ENCODE data around the gene BRPF1. TPM values are rescaled to one million over a fixed set of nuclear protein-coding genes. Genes with fewer than 3 reads are reported as not detected.

BRPF1 gene
- total and polyA plus RNA-seq, 2 experiments from 2014 or later = 9.3 to 10.7 TPM

DNA sequence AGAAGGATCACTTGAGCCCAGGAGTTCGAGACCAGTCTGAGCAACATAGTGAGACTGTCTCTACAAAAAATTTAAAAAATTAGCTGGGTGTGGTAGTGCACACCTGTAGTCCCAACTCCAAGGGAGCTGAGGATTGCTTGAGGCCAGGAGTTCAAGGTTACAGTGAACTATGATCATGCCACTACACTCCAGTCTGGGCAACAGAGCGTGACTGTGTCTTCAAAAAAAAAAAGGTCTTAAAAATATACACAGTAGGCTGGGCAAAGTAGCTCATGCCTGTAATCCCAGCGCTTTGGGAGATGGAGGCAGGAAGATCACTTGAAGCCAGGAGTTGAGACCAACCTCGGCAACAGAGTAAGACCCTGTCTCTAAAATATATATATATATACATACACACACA lies 49.4 kb downstream of the BRPF1 start:
- H3K4me3 ChIP-seq = no peak overlapping the region
- TF ChIP-seq EZH2phosphoT487 (IDR thresholded peaks at IDR 0.05; ENCODE audit: low read depth, severe bottlenecking, unreplicated experiment) (no peak), EZH2 (IDR thresholded peaks at IDR 0.05; ENCODE audit: borderline replicate concordance) (no peak)
- TF ChIP-seq, protein P1, sequence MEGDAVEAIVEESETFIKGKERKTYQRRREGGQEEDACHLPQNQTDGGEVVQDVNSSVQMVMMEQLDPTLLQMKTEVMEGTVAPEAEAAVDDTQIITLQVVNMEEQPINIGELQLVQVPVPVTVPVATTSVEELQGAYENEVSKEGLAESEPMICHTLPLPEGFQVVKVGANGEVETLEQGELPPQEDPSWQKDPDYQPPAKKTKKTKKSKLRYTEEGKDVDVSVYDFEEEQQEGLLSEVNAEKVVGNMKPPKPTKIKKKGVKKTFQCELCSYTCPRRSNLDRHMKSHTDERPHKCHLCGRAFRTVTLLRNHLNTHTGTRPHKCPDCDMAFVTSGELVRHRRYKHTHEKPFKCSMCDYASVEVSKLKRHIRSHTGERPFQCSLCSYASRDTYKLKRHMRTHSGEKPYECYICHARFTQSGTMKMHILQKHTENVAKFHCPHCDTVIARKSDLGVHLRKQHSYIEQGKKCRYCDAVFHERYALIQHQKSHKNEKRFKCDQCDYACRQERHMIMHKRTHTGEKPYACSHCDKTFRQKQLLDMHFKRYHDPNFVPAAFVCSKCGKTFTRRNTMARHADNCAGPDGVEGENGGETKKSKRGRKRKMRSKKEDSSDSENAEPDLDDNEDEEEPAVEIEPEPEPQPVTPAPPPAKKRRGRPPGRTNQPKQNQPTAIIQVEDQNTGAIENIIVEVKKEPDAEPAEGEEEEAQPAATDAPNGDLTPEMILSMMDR (IDR thresholded peaks at IDR 0.05; ENCODE audit: poor library complexity) = no peak
- H3K9me3 ChIP-seq (ENCODE audit: low read depth) = no peaks in the 10 kb centered on the region
- no peaks in the 10 kb centered on the region for H3K4me1 ChIP-seq (ENCODE audit: insufficient read depth)
- no peaks in the 10 kb centered on the region for H3K36me3 ChIP-seq (replicated peaks; ENCODE audit: insufficient read depth, low read depth)
- H3K79me2 ChIP-seq = no peaks in the 10 kb centered on the region
- H3K4me2 ChIP-seq = no peak overlapping the region
- H3K9me2 ChIP-seq (replicated peaks; ENCODE audit: insufficient read depth) = no peaks in the 10 kb centered on the region
- no peak overlapping the region for H3K27ac ChIP-seq
- H2AFZ ChIP-seq = no peak overlapping the region
- 99% methylated on average over 4 of the region's 4 CpGs for WGBS (ENCODE audit: low lambda C conversion rate, missing lambda C conversion rate)
- no peaks in the 10 kb centered on the region for H4K20me1 ChIP-seq (ENCODE audit: insufficient read depth, poor library complexity, severe bottlenecking)
- no peaks in the 10 kb centered on the region for H3K27me3 ChIP-seq
- no peak for DNase-seq (ENCODE audit: low spot score)

DNA sequence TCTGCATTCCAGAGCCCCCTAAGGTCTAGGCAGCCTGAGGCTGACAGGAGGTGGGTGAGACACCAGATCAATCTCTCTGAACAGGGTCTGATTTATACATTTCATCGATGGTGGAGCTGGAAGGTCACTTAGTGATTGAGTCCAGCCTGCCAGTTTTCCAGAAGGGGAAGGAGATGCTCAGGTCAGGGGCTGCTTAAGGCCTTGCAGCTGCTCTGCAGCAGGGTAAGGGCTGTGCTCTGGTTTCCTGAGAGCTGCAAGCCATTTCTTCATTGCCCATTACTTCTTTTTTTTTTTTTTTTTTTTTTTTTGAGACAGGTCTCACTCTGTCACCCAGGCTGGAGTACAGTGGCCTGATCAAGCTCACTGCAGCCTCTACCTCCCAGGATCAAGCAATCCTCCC lies 50.0 kb downstream of the BRPF1 start:
- no peak overlapping the region for H3K4me2 ChIP-seq
- TF ChIP-seq EZH2 (IDR thresholded peaks at IDR 0.05; ENCODE audit: borderline replicate concordance) (no peak), EZH2phosphoT487 (IDR thresholded peaks at IDR 0.05; ENCODE audit: low read depth, severe bottlenecking, unreplicated experiment) (no peak)
- H3K9me2 ChIP-seq (replicated peaks; ENCODE audit: insufficient read depth) = no peaks in the 10 kb centered on the region
- H3K9me3 ChIP-seq (ENCODE audit: low read depth) = no peaks in the 10 kb centered on the region
- H3K4me3 ChIP-seq = no peak overlapping the region
- WGBS (ENCODE audit: low lambda C conversion rate, missing lambda C conversion rate) = 100% methylated on average over 1 of the region's 1 CpG
- H3K27me3 ChIP-seq = no peaks in the 10 kb centered on the region
- H2AFZ ChIP-seq = no peak overlapping the region
- no peaks in the 10 kb centered on the region for H3K4me1 ChIP-seq (ENCODE audit: insufficient read depth)
- no peaks in the 10 kb centered on the region for H3K79me2 ChIP-seq
- no peak overlapping the region for H3K27ac ChIP-seq
- H3K36me3 ChIP-seq (replicated peaks; ENCODE audit: insufficient read depth, low read depth) = no peaks in the 10 kb centered on the region
- no peaks in the 10 kb centered on the region for H4K20me1 ChIP-seq (ENCODE audit: insufficient read depth, poor library complexity, severe bottlenecking)
- no peak for DNase-seq (ENCODE audit: low spot score)

DNA sequence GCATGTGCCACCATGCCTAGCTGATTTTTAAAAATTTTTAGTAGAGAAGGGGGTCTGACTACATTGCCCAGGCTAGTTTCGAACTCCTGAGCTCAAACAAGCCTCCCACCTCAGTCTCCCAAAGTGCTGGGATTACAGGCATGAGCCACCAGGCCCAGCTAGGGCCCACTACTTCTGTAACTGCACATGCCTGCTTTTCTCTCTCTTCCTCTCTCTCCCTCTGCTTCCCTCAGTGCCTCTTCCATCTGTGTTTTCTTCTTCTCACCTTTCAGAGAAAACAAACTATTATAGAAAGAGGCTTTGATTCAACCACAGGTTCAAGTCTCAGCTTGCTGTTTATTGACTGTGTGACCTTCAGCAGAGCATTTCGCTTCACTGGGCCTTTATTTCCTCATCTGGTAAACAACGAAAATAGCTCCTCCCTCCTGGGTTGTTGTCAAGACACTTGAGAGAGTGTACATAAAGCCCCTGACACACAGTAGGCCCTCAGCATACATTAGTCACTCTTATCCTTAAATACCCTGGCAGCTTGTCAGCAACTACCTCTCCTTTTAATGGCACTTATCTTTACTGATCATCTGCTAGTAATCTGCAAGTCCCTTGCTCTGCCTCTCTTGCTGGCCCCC lies 50.6 kb downstream of the BRPF1 start:
- Histone ChIP-seq H3K27ac (no peak overlapping the region), H3K4me1 (ENCODE audit: insufficient read depth) (no peaks in the 10 kb centered on the region), H4K20me1 (ENCODE audit: insufficient read depth, poor library complexity, severe bottlenecking) (no peaks in the 10 kb centered on the region), H3K36me3 (replicated peaks; ENCODE audit: insufficient read depth, low read depth) (no peaks in the 10 kb centered on the region), H3K9me3 (ENCODE audit: low read depth) (no peaks in the 10 kb centered on the region), H2AFZ (no peak overlapping the region), H3K79me2 (no peaks in the 10 kb centered on the region), H3K4me3 (no peak overlapping the region), H3K9me2 (replicated peaks; ENCODE audit: insufficient read depth) (no peaks in the 10 kb centered on the region), H3K4me2 (no peak overlapping the region), H3K27me3 (no peaks in the 10 kb centered on the region)
- no peak for TF ChIP-seq EZH2phosphoT487 (IDR thresholded peaks at IDR 0.05; ENCODE audit: low read depth, severe bottlenecking, unreplicated experiment)
- TF ChIP-seq, protein P1 (IDR thresholded peaks at IDR 0.05; ENCODE audit: poor library complexity) = no peak
- TF ChIP-seq EZH2 (IDR thresholded peaks at IDR 0.05; ENCODE audit: borderline replicate concordance) = no peak
- WGBS (ENCODE audit: low lambda C conversion rate, missing lambda C conversion rate) = 94% methylated on average over 3 of the region's 3 CpGs
- DNase-seq (ENCODE audit: low spot score) = no peak

DNA sequence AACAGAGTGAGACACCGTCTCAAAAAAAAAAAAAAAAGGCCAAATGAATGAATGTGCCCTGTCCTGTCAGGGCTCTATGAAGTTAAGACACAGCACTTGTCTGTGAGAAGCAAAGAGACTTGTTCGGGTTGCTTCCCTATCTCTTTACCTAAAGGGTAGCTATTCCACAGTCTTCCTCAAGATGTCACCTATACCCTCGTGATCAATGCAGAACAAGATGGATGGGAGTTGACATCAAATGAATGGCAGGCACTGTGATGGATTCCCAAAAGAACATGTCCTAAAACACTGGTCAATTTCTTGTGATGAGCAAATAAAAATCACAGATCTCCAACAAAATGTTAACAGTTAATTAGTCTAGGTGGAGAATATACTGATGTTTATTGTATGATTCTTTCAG lies 51.2 kb downstream of the BRPF1 start:
- no peak overlapping the region for H2AFZ ChIP-seq
- H3K9me3 ChIP-seq (ENCODE audit: low read depth) = no peaks in the 10 kb centered on the region

More for the DNA sequence above, 51.2 kb downstream of the BRPF1 start:
- Histone ChIP-seq H3K4me3 (no peak overlapping the region), H4K20me1 (ENCODE audit: insufficient read depth, poor library complexity, severe bottlenecking) (no peaks in the 10 kb centered on the region), H3K36me3 (replicated peaks; ENCODE audit: insufficient read depth, low read depth) (no peaks in the 10 kb centered on the region), H3K79me2 (no peaks in the 10 kb centered on the region), H3K9me2 (replicated peaks; ENCODE audit: insufficient read depth) (no peaks in the 10 kb centered on the region), H3K4me2 (no peak overlapping the region), H3K27me3 (no peaks in the 10 kb centered on the region), H3K4me1 (ENCODE audit: insufficient read depth) (no peaks in the 10 kb centered on the region), H3K27ac (no peak overlapping the region)
- 59% methylated on average over 3 of the region's 3 CpGs for WGBS (ENCODE audit: low lambda C conversion rate, missing lambda C conversion rate)
- DNase-seq (ENCODE audit: low spot score) = no peak
- no peak for TF ChIP-seq EZH2phosphoT487 (IDR thresholded peaks at IDR 0.05; ENCODE audit: low read depth, severe bottlenecking, unreplicated experiment)

All from hepatocyte (in vitro differentiated cells).